HG03565 (cell line): ENCODE data around the gene CARMIL1.
"Not testable (repeated sequence)": the region's sequence is repeated elsewhere in the genome, so short reads cannot be mapped to it uniquely, and the experiment has no call there.

Experiments used
- ATAC-seq: cut with Tn5 transposase; IDR thresholded peaks from one replicate; pipeline ENCODE4 v1.9.1; 2021; ENCODE audit warnings: mild to moderate bottlenecking, moderate library complexity; ENCODE audit not compliant: unreplicated experiment

Gene CARMIL1

DNA sequence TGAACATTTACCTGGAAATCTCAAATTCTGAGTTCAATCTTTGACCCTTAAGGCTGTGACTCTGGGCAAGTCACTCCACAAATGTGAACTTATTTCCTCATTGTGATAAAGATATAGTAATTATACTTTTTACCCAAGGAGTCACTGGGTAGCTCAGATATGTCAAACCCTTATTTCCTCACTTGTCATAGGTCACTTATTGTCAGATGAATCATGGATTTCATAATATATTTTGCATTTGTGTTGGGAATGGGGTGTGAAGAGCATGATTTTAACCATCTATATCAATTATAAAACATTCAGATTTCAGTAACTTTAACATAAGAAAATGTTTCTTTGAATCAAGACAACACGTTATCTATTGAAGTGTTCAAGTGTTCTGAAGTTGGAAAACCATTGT lies 3.7 kb upstream of the CARMIL1 start:
- no peak for ATAC-seq

DNA sequence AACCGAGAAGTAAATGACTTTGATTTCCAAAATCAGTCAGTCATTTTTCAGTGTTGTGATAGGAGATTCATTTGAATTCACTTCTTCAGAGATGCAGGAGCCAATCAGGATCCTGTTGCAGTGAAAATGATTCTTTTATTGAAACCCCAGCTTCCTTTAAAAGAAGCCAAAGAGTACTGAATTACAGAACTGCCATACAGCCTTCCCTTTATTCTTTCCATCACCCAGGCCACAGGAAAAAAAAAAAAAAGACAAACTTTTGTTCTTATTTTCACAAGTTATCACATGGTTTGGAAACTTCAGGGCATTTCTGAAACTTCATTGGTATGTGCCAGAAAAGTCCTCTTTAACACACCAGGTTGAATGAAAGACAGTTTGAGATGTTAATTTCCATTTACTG lies 1.8 kb upstream of the CARMIL1 start:
- no peak for ATAC-seq

DNA sequence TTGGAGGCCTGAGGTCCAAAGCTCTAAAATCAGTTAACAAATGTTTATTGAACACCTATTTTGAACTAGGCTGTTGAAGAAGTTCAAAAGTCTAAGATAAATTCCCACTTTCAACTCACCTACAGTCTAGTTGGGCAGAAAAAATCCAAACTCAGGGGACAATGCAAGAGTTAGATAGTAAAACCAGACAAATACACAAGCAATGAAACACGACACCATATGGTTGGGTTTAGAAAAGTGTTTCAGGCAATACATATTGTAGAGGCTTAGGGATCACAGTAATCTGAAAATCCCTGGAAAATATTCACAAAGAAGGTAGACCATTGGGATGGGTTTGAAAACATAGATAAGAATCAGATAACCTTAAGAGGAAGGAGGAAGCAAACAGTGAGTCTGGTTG lies 1.3 kb upstream of the CARMIL1 start:
- ATAC-seq: no peak

DNA sequence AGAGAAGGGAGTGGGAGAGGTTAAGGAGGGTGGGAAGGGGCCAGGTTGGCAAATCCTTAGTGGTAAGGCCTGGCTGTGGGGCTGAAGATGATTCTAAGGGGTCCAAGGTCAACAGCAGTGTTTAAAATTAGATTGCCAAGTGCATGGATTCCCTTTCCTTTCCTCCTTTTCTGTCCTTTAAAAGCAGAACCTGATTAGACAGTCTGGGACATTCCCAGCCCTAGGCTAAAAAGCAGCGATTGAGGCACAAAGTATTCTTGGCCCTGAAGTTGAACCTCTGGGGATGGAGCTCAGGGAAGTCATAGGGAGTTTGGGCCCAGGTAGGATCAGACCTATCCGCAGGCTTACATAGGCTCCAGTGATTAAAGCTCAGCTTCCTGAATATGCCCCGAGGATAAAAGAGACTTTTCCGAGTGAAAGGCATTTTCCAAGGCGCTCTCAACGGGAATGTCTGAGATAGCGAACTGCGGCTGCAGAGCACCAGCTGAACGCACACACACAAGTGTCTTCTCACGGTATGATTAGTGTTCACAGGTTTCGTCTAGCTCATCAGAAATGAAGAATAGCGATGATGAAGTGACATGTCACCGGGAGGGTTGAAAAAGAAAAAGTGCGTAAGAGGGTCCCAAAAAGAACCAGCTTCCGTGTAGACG lies 787 bp upstream of the CARMIL1 start:
- peak; percentile 23 for ATAC-seq

DNA sequence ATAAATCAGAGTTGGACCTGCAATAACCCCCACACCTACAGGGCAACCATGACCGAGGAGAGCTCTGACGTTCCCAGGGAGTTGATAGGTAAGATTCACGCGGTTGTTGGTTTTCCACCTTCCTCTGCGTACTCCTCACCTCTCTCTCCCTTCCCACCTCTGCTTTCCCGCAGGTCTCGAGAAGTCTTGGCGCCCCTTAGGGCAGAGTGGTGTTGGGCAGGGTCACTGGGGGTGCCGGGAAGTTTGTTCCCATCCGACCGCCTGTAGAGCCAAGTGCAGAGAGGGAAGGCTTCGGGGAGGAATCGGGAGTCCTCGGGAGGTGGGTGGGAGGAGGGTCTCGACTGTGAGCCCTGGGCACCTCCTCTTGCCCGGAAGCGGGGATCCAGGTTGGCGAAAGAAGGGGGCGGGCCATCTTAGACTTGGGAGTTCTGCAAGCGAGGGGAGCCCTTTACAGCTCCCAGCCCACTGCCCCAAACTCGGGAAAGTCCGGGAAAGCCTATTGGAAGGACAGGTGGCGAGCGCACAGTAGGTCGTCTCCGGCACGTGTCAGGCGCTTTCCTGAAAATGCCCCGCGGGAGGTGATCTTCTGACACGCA lies 672 bp downstream of the CARMIL1 start:
- ATAC-seq: no peak

DNA sequence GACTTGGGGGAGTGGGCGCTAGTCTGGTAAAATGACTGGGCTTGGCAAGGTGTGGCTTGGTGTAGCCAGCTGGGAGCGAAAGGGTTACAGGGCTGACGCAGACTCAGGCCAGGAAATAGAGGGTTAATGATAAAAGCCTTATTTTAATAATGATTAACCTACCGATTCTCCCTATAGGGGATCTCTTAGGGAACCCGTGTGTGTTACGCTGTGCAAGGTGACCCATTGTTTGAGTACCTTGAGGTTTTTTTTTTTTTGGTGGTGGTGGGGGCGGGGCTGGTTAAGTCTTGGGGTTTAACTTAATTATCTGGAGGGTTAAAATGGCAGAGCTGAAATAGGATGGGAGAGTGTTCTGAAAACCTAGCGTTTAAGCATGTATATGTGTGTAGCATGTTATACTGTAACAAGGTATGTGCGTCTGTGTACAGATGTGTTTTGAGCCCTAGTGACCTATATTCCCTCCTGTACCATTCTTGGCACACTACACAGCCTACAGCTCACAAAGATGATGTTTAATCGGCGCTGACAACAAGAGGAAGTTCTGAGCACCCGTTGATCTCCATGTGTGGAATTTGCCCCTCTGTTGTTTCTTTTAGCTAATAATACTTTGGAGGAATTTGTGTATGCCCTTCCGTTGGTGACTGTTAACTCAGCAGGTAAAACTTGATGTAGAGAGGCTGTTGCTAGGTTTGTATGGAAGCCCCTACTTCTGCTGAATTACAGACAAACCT lies 1.3 kb downstream of the CARMIL1 start:
- ATAC-seq: no peak

DNA sequence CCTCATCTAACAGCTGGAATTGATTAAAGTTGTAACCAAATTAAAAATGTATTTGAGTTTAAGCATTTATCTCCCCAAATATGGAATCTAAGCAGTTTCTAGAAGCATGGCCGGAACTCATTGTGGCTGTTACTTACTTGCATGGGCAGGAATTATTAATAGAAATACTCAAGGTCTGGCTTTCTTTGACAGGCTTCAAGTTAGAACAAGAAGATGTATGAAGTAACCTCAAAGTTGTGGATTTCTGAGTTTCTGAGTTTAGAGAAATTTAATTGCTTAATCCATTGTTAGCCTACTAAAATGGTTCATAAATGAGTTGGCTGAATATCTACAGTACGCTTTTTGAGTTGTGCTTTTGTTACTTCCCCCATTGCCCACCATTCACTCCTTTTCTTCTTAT lies 7.7 kb downstream of the CARMIL1 start:
- ATAC-seq: no peak

DNA sequence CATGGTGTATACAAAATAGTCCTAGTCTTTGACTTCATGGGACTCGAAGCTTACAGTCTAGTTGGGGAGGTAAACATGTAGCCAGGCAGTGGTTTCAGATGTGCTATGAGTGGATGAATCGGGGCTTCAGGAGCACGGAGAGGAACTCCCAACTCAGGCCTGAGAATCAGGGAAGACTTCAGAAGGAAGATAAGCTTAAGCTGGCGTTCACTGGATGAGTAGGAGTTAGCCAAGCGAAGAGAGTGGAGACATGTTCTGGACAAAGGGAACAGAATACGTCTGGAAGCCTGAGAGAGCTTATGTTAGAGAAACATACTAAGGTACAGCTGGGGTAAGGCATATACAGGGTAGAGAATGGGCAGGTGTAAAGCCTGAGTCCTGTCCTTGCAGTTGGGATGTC lies 8.8 kb downstream of the CARMIL1 start:
- ATAC-seq: no peak

DNA sequence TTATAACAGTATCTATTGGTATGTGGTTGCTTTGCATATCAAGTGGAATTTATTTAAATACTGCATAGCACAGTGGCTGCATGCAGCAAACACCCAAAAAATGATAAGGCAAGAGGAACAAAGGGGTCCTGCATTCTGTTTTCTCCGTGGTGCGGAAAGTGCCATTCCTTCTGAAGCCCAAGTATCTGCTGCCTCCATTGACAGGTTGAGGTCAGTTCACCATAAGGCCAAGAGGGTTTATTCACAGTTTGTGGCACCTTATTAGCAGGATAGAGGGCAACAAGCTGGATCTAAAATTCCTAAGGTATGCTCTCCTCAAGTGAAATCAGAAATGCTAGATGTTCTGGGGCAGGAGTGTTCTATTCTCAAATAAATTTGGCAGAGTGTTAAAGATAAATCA lies 9.3 kb downstream of the CARMIL1 start:
- ATAC-seq: no peak

DNA sequence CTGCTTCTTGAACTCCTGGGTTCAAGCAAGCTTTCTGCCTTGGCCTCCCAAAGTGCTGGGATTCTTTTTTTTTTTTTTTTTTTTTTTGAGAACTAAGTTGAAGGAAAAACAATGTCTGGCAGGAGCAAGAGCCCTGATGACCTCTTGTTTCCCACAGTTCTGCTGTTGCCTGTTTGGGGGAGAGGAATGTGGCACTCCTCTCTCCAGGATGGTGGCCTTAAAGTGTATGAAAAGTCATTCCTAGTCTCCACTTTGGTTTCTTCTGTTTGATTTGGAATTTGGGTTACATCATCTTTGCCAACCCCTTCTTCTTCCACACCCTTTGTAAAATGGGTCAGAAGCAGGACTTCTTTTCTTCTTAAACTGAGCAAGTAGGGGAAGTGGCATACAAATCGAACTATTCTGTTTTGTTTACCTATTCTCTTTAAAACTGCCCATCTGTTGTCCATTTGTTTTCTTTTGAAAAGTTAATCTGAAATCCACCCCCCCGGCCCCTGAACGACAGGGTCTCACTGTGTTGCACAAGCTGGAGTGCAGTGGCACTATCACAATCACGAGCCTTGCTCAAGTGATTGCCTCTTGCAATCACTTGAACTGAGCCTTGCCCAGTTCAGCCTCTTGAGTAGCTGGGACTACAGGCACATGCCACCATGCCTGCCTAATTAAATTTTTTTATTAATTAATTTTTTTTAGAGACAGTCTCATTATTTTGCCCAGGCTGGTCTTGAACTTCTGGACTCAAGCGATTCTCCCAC lies 11.3 kb downstream of the CARMIL1 start:
- ATAC-seq: no peak

DNA sequence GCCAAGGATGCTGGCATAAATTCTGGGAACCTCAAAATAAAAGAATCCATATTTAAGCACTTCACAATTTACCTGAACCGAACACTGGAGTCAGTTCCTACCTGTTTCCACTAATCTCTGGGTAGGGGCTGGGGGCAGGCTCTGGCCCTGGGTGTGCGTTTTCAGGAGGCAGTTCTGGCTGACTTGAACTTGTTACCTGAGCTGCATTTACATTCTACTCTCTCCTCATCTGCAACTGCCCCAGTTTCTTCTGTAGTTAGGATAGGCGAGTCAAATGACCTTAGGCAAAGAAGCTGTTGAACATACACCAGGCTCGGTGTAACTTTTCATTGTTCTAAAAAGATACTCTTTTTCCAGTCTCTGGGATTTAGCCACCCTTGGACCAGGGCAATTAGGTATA lies 13.2 kb downstream of the CARMIL1 start:
- ATAC-seq: no peak

DNA sequence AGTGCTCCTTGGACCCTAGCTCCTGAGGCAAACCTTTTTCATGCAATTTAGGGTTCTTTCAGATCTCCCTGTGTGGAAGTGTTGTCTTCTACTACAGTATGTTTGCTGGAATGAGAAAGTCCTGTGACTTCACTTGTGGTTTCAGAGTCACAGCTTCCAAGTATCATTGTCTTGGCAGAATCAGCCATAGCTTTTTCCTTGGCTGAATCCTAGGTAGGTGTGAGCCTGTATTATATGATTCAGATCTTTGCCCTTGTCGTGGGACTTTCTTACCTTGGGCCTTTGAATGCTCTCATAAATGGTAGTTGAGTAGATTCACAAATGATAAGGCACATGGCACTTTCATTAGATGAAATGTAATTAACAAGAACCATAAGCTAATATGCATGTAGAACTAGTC lies 16.5 kb downstream of the CARMIL1 start:
- ATAC-seq: no peak

DNA sequence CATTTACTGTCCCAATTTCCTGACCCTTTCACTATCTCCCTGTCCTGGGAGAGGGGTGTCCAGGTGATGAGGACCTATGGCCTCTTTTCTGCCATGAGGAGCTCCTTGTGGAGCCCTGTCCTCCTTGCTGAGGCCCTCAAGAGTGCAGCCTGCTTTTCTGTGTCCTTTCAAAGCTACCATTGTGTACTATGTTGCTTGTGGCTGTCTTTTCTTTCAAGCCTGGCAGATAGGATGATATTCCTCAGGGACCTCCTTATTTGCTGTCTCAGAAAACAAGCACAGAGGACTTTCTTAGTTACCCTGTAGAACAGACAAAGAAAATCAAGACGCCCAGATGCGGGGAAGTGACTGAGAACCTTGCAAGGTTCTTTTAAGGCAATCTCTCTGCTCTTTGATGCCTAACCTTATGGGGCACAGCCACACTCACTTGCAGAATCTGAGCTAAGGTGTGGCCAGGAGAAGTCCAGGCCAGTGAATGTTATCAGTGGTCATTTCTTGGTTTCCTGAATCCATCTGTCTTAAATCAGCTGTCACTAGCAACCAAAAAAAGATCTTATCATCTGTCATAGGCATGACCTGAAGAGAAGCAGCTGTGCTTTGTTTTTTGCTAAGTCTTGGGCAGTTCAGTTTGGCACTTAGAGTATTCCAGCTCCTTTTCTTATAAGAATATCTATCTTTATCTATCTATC lies 17.2 kb downstream of the CARMIL1 start:
- ATAC-seq: no peak

DNA sequence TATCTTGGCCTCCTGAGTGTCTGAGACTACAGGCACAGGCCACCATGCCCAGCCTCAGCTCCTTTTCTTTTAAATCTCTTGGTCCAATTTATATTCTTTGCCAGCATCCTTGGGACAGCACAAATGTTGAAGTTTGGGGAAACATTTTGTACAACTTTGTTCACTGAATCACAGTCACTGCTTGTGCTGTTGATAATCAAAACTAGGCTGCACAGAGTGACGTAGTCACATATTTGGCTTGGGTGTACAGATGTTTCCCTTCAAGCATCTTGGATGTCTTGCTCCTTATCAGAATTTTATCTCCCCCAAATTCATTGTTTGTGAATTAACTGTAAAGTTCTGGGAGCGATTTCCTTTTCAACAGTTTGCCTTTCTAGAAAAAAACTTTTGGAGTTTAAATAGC lies 17.9 kb downstream of the CARMIL1 start:
- ATAC-seq: no peak

DNA sequence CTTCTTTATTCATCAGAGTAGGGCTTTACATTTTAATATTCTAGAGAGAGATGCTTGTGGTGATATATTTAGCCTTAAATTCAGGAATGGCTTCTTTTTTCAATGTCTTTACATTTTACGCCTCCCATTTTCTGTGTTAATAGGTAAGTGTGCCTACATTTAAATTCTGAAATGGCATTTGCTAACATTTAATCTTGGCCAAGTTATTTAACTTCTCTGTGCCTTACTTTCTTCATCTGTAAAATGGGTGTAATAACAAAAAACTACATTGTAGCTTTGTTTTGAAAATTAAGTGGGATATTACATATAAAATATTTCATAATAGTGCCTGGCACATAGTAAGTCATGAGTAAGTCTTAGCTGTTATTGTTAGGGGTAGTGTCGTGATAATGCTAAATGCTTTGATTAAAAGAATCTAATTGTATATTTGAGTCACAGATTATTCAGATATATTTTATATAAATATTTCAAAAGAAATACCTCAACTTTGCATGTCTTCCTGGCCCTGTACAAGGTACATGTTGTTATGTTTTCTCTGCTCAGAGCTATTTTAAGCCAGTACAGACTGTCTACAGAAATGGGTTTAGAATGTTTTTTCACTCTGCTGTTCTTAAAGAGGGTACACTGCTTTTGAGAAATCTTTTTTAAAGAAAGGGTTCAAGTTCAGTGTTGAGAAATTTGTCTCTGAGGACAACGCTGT lies 18.8 kb downstream of the CARMIL1 start:
- no peak for ATAC-seq

DNA sequence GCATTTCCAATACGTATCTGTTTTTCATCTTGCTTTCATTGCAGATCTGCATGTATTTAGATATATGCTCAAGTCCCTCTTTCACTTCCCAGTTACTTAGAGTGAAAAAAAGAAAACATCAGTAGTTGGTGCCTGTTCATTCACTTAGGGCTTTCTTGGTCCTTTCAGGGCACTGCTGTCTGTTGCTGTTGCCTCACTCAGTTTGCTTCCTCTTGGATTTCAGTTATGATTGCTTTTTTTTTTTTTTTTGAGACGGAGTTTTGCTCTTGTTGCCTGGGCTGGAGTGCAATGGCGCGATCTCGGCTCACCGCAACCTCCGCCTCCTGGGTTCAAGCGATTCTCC lies 19.3 kb downstream of the CARMIL1 start:
- ATAC-seq: not testable (repeated sequence)

DNA sequence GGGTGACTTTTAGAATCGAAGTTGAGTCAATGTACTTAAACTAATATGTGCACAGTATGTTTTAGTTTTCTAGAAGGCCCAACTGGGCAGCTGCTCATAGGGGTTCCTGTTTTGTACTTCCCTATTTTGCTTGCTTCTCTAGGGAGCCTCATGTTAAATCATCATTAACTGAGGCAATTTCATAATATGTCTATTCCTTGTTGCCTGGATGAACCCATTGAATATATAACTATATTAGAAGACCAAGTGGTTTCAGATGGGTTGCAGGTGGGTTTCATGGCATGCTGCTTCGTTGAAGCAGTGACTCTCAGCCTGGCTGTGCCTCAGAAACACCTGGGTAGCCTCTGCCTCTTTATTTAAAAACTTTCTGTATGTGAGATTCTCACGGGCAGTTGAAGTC lies 22.2 kb downstream of the CARMIL1 start:
- ATAC-seq: no peak

DNA sequence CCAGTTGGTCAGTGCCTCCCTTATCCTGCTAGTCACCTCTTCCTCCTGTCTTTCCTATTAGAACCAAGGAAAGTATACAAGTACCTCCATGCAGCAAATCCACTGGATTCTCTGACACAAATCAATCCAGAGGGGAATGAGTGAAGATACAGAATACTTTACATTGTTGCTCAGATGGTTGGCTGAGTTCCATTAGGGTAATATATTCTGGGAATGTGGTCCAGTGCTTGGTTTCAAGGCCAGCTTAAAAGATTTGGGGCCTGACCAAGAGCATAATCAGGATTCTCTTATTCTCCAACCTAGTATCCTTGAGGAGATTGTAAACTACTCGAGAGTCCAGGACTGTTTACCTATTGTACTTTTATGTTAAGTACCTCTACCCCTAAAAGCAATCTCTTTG lies 23.0 kb downstream of the CARMIL1 start:
- ATAC-seq: no peak

DNA sequence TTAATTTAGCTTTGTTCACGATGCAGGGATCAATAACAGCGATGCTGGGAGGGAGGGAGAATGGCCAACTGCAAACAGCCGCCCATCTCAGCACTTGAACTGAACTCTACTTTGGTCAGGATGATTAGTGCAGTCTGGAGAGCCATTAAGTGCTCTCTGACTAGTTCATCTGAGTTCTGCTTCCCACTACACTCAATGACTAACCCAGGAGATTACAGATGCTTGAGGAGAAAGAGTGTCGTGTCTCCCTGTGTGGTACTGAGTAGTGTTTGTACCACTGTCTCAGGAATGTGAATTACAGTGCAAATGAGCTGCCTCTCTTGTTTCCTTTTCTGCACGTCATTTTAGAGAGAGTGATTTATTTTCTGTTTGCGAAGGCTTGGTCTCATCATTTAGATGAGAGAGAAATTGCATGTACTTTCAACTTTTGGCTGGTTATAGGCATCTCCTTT lies 23.5 kb downstream of the CARMIL1 start:
- ATAC-seq: no peak

DNA sequence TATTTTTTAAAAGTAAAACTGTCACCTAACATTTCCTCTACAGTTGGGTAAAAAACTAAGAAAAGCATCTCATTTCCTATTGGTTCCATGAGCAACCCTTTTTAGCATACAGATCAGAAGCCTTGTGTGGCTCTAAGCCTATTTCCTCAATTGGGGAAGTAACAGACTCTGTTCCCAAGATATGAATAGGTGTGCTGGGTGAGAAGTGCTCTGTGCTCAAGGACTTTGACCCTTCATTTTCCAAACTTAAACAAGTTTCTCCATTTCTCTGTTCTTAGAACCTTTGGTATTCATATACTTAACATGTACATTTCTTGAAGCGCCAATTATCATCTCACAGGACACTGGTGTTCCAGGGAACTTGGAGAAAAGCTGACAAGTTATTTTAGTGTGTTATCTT lies 24.1 kb downstream of the CARMIL1 start:
- ATAC-seq: no peak

DNA sequence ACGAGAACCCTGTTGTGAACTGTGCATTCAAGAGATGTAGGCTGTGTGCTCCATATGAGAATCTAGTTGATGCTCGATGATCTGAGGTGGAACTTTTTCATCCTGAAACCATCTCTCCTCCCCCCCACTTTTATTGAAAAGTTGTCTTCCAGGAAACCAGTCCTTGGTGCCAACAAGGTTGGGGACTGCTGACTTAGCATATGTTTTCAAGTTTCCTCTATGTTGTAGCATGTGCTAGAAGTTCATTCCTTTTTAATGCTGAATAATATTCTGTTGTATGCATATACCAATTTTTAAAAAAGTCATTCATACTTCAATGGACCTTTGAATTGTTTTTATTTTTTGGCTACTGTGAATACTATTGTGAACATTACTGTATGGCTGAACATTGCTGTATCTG lies 27.2 kb downstream of the CARMIL1 start:
- no peak for ATAC-seq
